Measurements from ENCODE around the gene GLP2R. TPM values are rescaled to one million over a fixed set of nuclear protein-coding genes. Genes with fewer than 3 reads are reported as not detected.

Gene GLP2R
- total and polyA plus RNA-seq, 2 of the 8 experiments (the other 6 are each of a cell fraction or from before 2014, with no cell fraction given): not detected

- Histone ChIP-seq H3K9ac (replicated peaks in 1 of 4; ENCODE audit: extremely low read depth in 1 of 4, low read depth in 3 of 4, low read length in 3 of 4) (no peak overlapping the region), H4K20me1 (replicated peaks in 1 of 2; ENCODE audit: control insufficient read depth in 1 of 2, insufficient read depth in 2 of 2, low read length in 2 of 2) (no peaks in the 10 kb centered on the region), H3K27me3 (replicated peaks in 1 of 4; ENCODE audit: control insufficient read depth in 3 of 4, extremely low read depth in 1 of 4, insufficient read depth in 3 of 4, low read length in 3 of 4) (no peaks in the 10 kb centered on the region), H3K14ac (ENCODE audit: insufficient read length) (no peak overlapping the region), H2BK5ac (ENCODE audit: low read depth, low read length) (no peak overlapping the region), H2AK5ac (ENCODE audit: low read depth, low read length) (no peak overlapping the region), H2BK15ac (ENCODE audit: low read length) (0 out of 2 replicates have a peak overlapping the region, but pooled peaks have one; percentile 37), H2BK120ac (replicated peaks; ENCODE audit: low read depth, low read length) (no peak overlapping the region), H3K4me1 (replicated peaks in 1 of 4; ENCODE audit: control insufficient read depth in 3 of 4, insufficient read depth in 4 of 4, low read length in 3 of 4) (no peaks in the 10 kb centered on the region), H3K18ac (ENCODE audit: extremely low read depth, low read length) (no peak overlapping the region), H4K5ac (ENCODE audit: insufficient read length, low read depth, low read length) (no peak overlapping the region), H3K23ac (ENCODE audit: insufficient read length) (no peak overlapping the region), H3K56ac (replicated peaks; ENCODE audit: insufficient read length, low read depth, low read length) (no peak overlapping the region), H3K4me3 (ENCODE audit: extremely low read depth in 1 of 4, insufficient read depth in 2 of 4, low read depth in 3 of 4, low read length in 4 of 4) (no peak overlapping the region), H3K79me1 (ENCODE audit: low read depth, low read length) (no peaks in the 10 kb centered on the region), H3K27ac (ENCODE audit: low read depth, low read length) (no peak overlapping the region), H4K91ac (replicated peaks; ENCODE audit: insufficient read length, low read length) (no peak overlapping the region), H3K4me2 (ENCODE audit: insufficient read depth in 1 of 2, low read depth in 2 of 2, low read length in 2 of 2) (no peak overlapping the region), H3K23me2 (ENCODE audit: low read depth, low read length) (no peaks in the 10 kb centered on the region), H3K79me2 (ENCODE audit: control insufficient read depth in 1 of 2, insufficient read depth in 2 of 2, low read length in 2 of 2) (no peaks in the 10 kb centered on the region), H2BK12ac (ENCODE audit: low read depth, low read length) (no peak overlapping the region), H3K36me3 (ENCODE audit: control insufficient read depth in 2 of 4, insufficient read depth in 4 of 4, low read length in 3 of 4) (no peaks in the 10 kb centered on the region), H3K9me3 (ENCODE audit: insufficient read depth in 2 of 2, low read depth in 1 of 2, low read length in 1 of 2) (no peaks in the 10 kb centered on the region), H4K8ac (ENCODE audit: extremely low read depth, insufficient read depth, low read length) (no peak overlapping the region), H2BK20ac (ENCODE audit: low read length) (no peak overlapping the region), H2AFZ (ENCODE audit: low read length) (no peak overlapping the region; the same call in 1 of the 2 replicates), H3K4ac (replicated peaks; ENCODE audit: insufficient read length, low read depth, low read length) (no peak overlapping the region)
- DNase-seq (ENCODE audit: low read depth in 1 of 2, low spot score in 2 of 2): no peak
- no peak for FAIRE-seq
- CTCF ChIA-PET (ENCODE audit: partially characterized antibody): interaction anchor here (0.6 to 10.8 kb wide), 3 partner anchors 8 to 350 kb away, joined by 3 to 101 read pairs (median 3); no protein-coding TSS in a partner anchor
- WGBS, 2 experiments (ENCODE audit: extremely low coverage in 1 of 2, insufficient coverage in 1 of 2, insufficient read length in 1 of 2, insufficient replicate concordance in 2 of 2, low coverage in 1 of 2, low lambda C conversion rate in 2 of 2, missing lambda C conversion rate in 1 of 2): 95% methylated on average over 21 of the region's 21 CpGs; no CpG with 5 or more reads in 1 of the 2 experiments
- no peak for TF ChIP-seq CHD2 (IDR thresholded peaks at IDR 0.05; ENCODE audit: low read length)
- TF ChIP-seq, protein P1, sequence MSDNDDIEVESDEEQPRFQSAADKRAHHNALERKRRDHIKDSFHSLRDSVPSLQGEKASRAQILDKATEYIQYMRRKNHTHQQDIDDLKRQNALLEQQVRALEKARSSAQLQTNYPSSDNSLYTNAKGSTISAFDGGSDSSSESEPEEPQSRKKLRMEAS (IDR thresholded peaks at IDR 0.05): no peak
- TF ChIP-seq SRF (IDR thresholded peaks at IDR 0.05; ENCODE audit: low read depth, low read length): 0 out of 2 replicates have a peak, but pooled peaks have one; percentile 10
- TF ChIP-seq KDM1A (IDR thresholded peaks at IDR 0.05; ENCODE audit: borderline replicate concordance, low read length): no peak
- TF ChIP-seq TAF7 (optimal IDR thresholded peaks at IDR 0.05; ENCODE audit: borderline replicate concordance, low read depth, low read length): no peak
- no peak for TF ChIP-seq CTBP2 (IDR thresholded peaks at IDR 0.05; ENCODE audit: borderline replicate concordance, insufficient read depth, insufficient read length, low read length)
- TF ChIP-seq MAFK (IDR thresholded peaks at IDR 0.05; ENCODE audit: low read depth, low read length): no peak
- POLR2A ChIA-PET (ENCODE audit: partially characterized antibody): no interaction called here
Observed at GRCh38 chr17:9899280-9900043, 73.7 kb downstream of the GLP2R start.

Measured in H1 (cell line).